ENCODE results near the gene ORAI2. TPM values are rescaled to one million over a fixed set of nuclear protein-coding genes. Genes with fewer than 3 reads are reported as not detected.

ORAI2 gene
- total RNA-seq, 1 donor from 2014 or later: 47.4 TPM

GRCh38 chr7:102413611-102414010 is 19.8 kb upstream of the ORAI2 start:
- H3K27me3 Mint-ChIP-seq (ENCODE audit: low read depth): no peaks in the 10 kb centered on the region
- H3K9me3 Mint-ChIP-seq (ENCODE audit: low read depth): no peaks in the 10 kb centered on the region
- no peak for TF ChIP-seq CTCF (IDR thresholded peaks at IDR 0.05)
- peaks cover 35% of the 10 kb centered on the region for H3K36me3 Mint-ChIP-seq (ENCODE audit: low read depth)
- no peak for DNase-seq (ENCODE audit: low spot score)
- H3K4me3 Mint-ChIP-seq (ENCODE audit: unreplicated experiment): no peak overlapping the region
- no peaks in the 10 kb centered on the region for H3K4me1 Mint-ChIP-seq (ENCODE audit: low read depth)
- no peak overlapping the region for H3K27ac Mint-ChIP-seq (ENCODE audit: unreplicated experiment)

- DNase-seq (ENCODE audit: low spot score): no peak
- peaks cover 29% of the 10 kb centered on the region for H3K36me3 Mint-ChIP-seq (ENCODE audit: low read depth)
- no peaks in the 10 kb centered on the region for H3K4me1 Mint-ChIP-seq (ENCODE audit: low read depth)
- H3K4me3 Mint-ChIP-seq (ENCODE audit: unreplicated experiment): no peak overlapping the region
- H3K9me3 Mint-ChIP-seq (ENCODE audit: low read depth): no peaks in the 10 kb centered on the region
- TF ChIP-seq CTCF (IDR thresholded peaks at IDR 0.05): no peak
- H3K27ac Mint-ChIP-seq (ENCODE audit: unreplicated experiment): no peak overlapping the region
- H3K27me3 Mint-ChIP-seq (ENCODE audit: low read depth): no peaks in the 10 kb centered on the region
Observed at GRCh38 chr7:102415685-102416225, 17.6 kb upstream of the ORAI2 start.

- no peak for TF ChIP-seq CTCF (IDR thresholded peaks at IDR 0.05)
- H3K27me3 Mint-ChIP-seq (ENCODE audit: low read depth): no peaks in the 10 kb centered on the region
- H3K27ac Mint-ChIP-seq (ENCODE audit: unreplicated experiment): no peak overlapping the region
- H3K9me3 Mint-ChIP-seq (ENCODE audit: low read depth): no peaks in the 10 kb centered on the region
- no peak for DNase-seq (ENCODE audit: low spot score)
- no peaks in the 10 kb centered on the region for H3K4me1 Mint-ChIP-seq (ENCODE audit: low read depth)
- H3K4me3 Mint-ChIP-seq (ENCODE audit: unreplicated experiment): no peak overlapping the region
- H3K36me3 Mint-ChIP-seq (ENCODE audit: low read depth): peaks cover 31% of the 10 kb centered on the region
Observed at GRCh38 chr7:102416406-102416805, 17.0 kb upstream of the ORAI2 start.

- H3K27ac Mint-ChIP-seq (ENCODE audit: unreplicated experiment): no peak overlapping the region
- H3K4me1 Mint-ChIP-seq (ENCODE audit: low read depth): no peaks in the 10 kb centered on the region
- H3K36me3 Mint-ChIP-seq (ENCODE audit: low read depth): peaks cover 28% of the 10 kb centered on the region
- no peak overlapping the region for H3K4me3 Mint-ChIP-seq (ENCODE audit: unreplicated experiment)
- H3K27me3 Mint-ChIP-seq (ENCODE audit: low read depth): no peaks in the 10 kb centered on the region
- no peak for TF ChIP-seq CTCF (IDR thresholded peaks at IDR 0.05)
- DNase-seq (ENCODE audit: low spot score): no peak
- no peaks in the 10 kb centered on the region for H3K9me3 Mint-ChIP-seq (ENCODE audit: low read depth)
Observed at GRCh38 chr7:102417105-102417504, 16.3 kb upstream of the ORAI2 start.

- no peak overlapping the region for H3K4me3 Mint-ChIP-seq (ENCODE audit: unreplicated experiment)
- H3K4me1 Mint-ChIP-seq (ENCODE audit: low read depth): no peaks in the 10 kb centered on the region
- no peak for DNase-seq (ENCODE audit: low spot score)
- peaks cover 22% of the 10 kb centered on the region for H3K36me3 Mint-ChIP-seq (ENCODE audit: low read depth)
- H3K27ac Mint-ChIP-seq (ENCODE audit: unreplicated experiment): no peak overlapping the region
- H3K27me3 Mint-ChIP-seq (ENCODE audit: low read depth): no peaks in the 10 kb centered on the region
- H3K9me3 Mint-ChIP-seq (ENCODE audit: low read depth): no peaks in the 10 kb centered on the region
- TF ChIP-seq CTCF (IDR thresholded peaks at IDR 0.05): no peak
Observed at GRCh38 chr7:102418592-102418991, 14.8 kb upstream of the ORAI2 start.

Data from chondrocyte (in vitro differentiated cells).